IMR-90 (cell line): Measurements from ENCODE around the gene MYCBP2. TPM values are rescaled to one million over a fixed set of nuclear protein-coding genes. Genes with fewer than 3 reads are reported as not detected.

Experiments used
- ATAC-seq: fragments of 200-7000 bp; cut with Tn5 transposase; 2 replicates; pipeline ENCODE4 v1.9.1; 2020; ENCODE audit warnings: low read depth, mild to moderate bottlenecking, moderate library complexity
- BruUV-seq: library from RNA; stranded (reverse); fragments of 400-500 nt; replicated peaks from 2 replicates; lab custom pipeline; 2021; lab: Mats Ljungman, UMichigan
- CTCF ChIA-PET: fragments of 300-600 bp; formaldehyde crosslinking; extraction: SDS; loops from one replicate; lab custom pipeline; 2021; ENCODE audit warnings: antibody characterized with exemption; lab: Yijun Ruan, JAX
- POLR2A ChIA-PET: fragments of 300-600 bp; sonication (Branson Sonifier 250); formaldehyde crosslinking; loops from one replicate; lab custom pipeline; 2022; ENCODE audit warnings: antibody characterized with exemption; ENCODE audit not compliant: unreplicated experiment; lab: Charles Lee
- DNase-seq: peaks from one replicate; pipeline ENCODE4 v3.0.0; 2013
- H2AFZ ChIP-seq: replicated peaks from 2 replicates; pipeline ENCODE3; 2013; ENCODE audit warnings: low read length, mild to moderate bottlenecking; ENCODE audit not compliant: poor library complexity
- H2AK5ac ChIP-seq: 2 replicates; pipeline ENCODE4 v1.6.1; 2013; ENCODE audit warnings: low read depth, low read length, inconsistent platforms
- H2AK9ac ChIP-seq: replicated peaks from 2 replicates; pipeline ENCODE3; 2013; ENCODE audit warnings: mild to moderate bottlenecking, low read depth, low read length, moderate library complexity; ENCODE audit not compliant: poor library complexity
- H2BK120ac ChIP-seq: 2 replicates; pipeline ENCODE4 v1.6.1; 2013; ENCODE audit warnings: low read depth, low read length, inconsistent platforms
- H2BK15ac ChIP-seq: 3 replicates; pipeline ENCODE4 v1.6.1; 2013; ENCODE audit warnings: low read depth, low read length, inconsistent platforms
- H2BK20ac ChIP-seq: 2 replicates; pipeline ENCODE4 v1.6.1; 2013; ENCODE audit warnings: low read depth, mild to moderate bottlenecking, inconsistent platforms, low read length, moderate library complexity
- H2BK5ac ChIP-seq: 2 replicates; pipeline ENCODE4 v1.6.1; 2013; ENCODE audit warnings: mild to moderate bottlenecking, low read depth, low read length, inconsistent platforms; ENCODE audit not compliant: poor library complexity, severe bottlenecking
- H3K14ac ChIP-seq: replicated peaks from 2 replicates; pipeline ENCODE4 v1.6.1; 2013; ENCODE audit warnings: low read depth, low read length, inconsistent platforms
- H3K18ac ChIP-seq: 2 replicates; pipeline ENCODE4 v1.6.1; 2013; ENCODE audit warnings: low read depth, low read length, control low read depth
- H3K23ac ChIP-seq: 2 replicates; pipeline ENCODE4 v1.6.1; 2013; ENCODE audit warnings: low read depth, low read length, inconsistent platforms
- H3K27ac ChIP-seq: 2 replicates; pipeline ENCODE4 v1.5.1; 2013; ENCODE audit warnings: mild to moderate bottlenecking, control low read depth, low read length; ENCODE audit not compliant: insufficient read depth
- H3K27me3 ChIP-seq: 2 replicates; pipeline ENCODE4 v1.6.1; 2013; ENCODE audit warnings: low read length; ENCODE audit not compliant: control insufficient read depth, insufficient read depth
- H3K36me3 ChIP-seq: 2 replicates; pipeline ENCODE4 v1.6.1; 2013; ENCODE audit warnings: low read length, mixed read lengths; ENCODE audit not compliant: control insufficient read depth, insufficient read depth
- H3K4ac ChIP-seq: 2 replicates; pipeline ENCODE4 v1.6.1; 2013; ENCODE audit warnings: low read depth, low read length, inconsistent platforms
- H3K4me1 ChIP-seq: 2 replicates; pipeline ENCODE4 v1.6.1; 2013; ENCODE audit warnings: low read length, mixed read lengths; ENCODE audit not compliant: control insufficient read depth, insufficient read depth
- H3K4me2 ChIP-seq: 2 replicates; pipeline ENCODE4 v1.6.1; 2013; ENCODE audit warnings: low read depth, mild to moderate bottlenecking, control low read depth, low read length, moderate library complexity
- H3K4me3 ChIP-seq: 2 replicates; pipeline ENCODE4 v1.5.1; 2013; ENCODE audit warnings: low read depth, mild to moderate bottlenecking, control low read depth, low read length, moderate library complexity; ENCODE audit not compliant: insufficient read depth
- H3K56ac ChIP-seq: 2 replicates; pipeline ENCODE4 v1.6.1; 2013; ENCODE audit warnings: low read length, inconsistent platforms; ENCODE audit not compliant: insufficient read depth; ENCODE audit errors: extremely low read depth
- H3K79me1 ChIP-seq, 2 experiments: 2 replicates each; pipeline ENCODE4 v1.6.1; 2013; ENCODE audit warnings: low read length in 2 of 2, inconsistent platforms in 1 of 2, low read depth in 1 of 2
- H3K9ac ChIP-seq: 2 replicates; pipeline ENCODE4 v1.6.1; 2013; ENCODE audit warnings: low read depth, low read length, control low read depth
- H3K9me1 ChIP-seq: 2 replicates; pipeline ENCODE4 v1.6.1; 2013; ENCODE audit warnings: low read length, inconsistent platforms; ENCODE audit not compliant: insufficient read depth
- H3K9me3 ChIP-seq: 2 replicates; pipeline ENCODE4 v1.6.1; 2013; ENCODE audit warnings: low read length; ENCODE audit not compliant: control insufficient read depth, insufficient read depth
- H4K20me1 ChIP-seq: 2 replicates; pipeline ENCODE4 v1.6.1; 2013; ENCODE audit warnings: low read length, inconsistent platforms; ENCODE audit not compliant: insufficient read depth
- H4K5ac ChIP-seq: 2 replicates; pipeline ENCODE4 v1.6.1; 2013; ENCODE audit warnings: mild to moderate bottlenecking, low read depth, low read length, control low read depth
- H4K8ac ChIP-seq, 2 experiments: 2 replicates each; pipeline ENCODE4 v1.6.1; 2013; ENCODE audit warnings: low read depth in 2 of 2, low read length in 2 of 2, control low read depth in 1 of 2, inconsistent platforms in 1 of 2
- H4K91ac ChIP-seq: 2 replicates; pipeline ENCODE4 v1.6.1; 2013; ENCODE audit warnings: low read depth, low read length, inconsistent platforms; ENCODE audit not compliant: insufficient read depth
- CEBPB ChIP-seq: IDR thresholded peaks from 2 replicates; pipeline ENCODE4 v1.6.1; 2012; ENCODE audit warnings: low read depth, low read length, improper control_type of control experiment
- CHD1 ChIP-seq: IDR thresholded peaks from 2 replicates; pipeline ENCODE4 v1.6.1; 2012; ENCODE audit warnings: low read depth, low read length, improper control_type of control experiment
- FOS ChIP-seq: fragments of 150-350 bp; IDR thresholded peaks from 2 replicates; pipeline ENCODE4 v1.6.1; 2016; ENCODE audit warnings: low read depth, low read length
- MAFK ChIP-seq: IDR thresholded peaks from 2 replicates; pipeline ENCODE4 v1.6.1; 2012; ENCODE audit warnings: low read depth, low read length, improper control_type of control experiment
- MAZ ChIP-seq: IDR thresholded peaks from 2 replicates; pipeline ENCODE4 v1.6.1; 2012; ENCODE audit warnings: low read depth, mild to moderate bottlenecking, low read length, improper control_type of control experiment, moderate library complexity, borderline replicate concordance
- MXI1 ChIP-seq: IDR thresholded peaks from 2 replicates; pipeline ENCODE4 v1.6.1; 2012; ENCODE audit warnings: low read depth, mild to moderate bottlenecking, low read length, moderate library complexity, borderline replicate concordance
- NFE2L2 ChIP-seq: fragments of 150-350 bp; IDR thresholded peaks from 2 replicates; pipeline ENCODE4 v1.6.1; 2016; ENCODE audit warnings: low read depth, mild to moderate bottlenecking, low read length
- POLR2A ChIP-seq: IDR thresholded peaks from 2 replicates; pipeline ENCODE4 v1.6.1; 2012; ENCODE audit warnings: mild to moderate bottlenecking, low read depth, low read length
- RAD21 ChIP-seq: IDR thresholded peaks from 2 replicates; pipeline ENCODE4 v1.6.1; 2012; ENCODE audit warnings: low read length, improper control_type of control experiment
- RCOR1 ChIP-seq: IDR thresholded peaks from 2 replicates; pipeline ENCODE4 v1.6.1; 2012; ENCODE audit warnings: mild to moderate bottlenecking, low read length, improper control_type of control experiment; ENCODE audit not compliant: insufficient replicate concordance
- SMC3 ChIP-seq: fragments of 150-350 bp; IDR thresholded peaks from 2 replicates; pipeline ENCODE4 v1.6.1; 2016; ENCODE audit warnings: low read depth, mild to moderate bottlenecking, antibody characterized with exemption, low read length, moderate library complexity
- WGBS, 2 experiments: methylation state at CpG; one replicate each; pipeline versions ENCODE4 v1.1.5 to v1.1.7; 2013; ENCODE audit warnings: missing lambda C conversion rate in 2 of 2; ENCODE audit not compliant: insufficient read length in 1 of 2; ENCODE audit errors: extremely low coverage in 2 of 2; 5-methylcytosine and 5-hydroxymethylcytosine counted together
- dilution Hi-C: fragments of 300-500 bp; cut with HindIII; formaldehyde crosslinking; loops from one replicate; pipeline ENCODE4 v1.14.3; 2018; ENCODE audit warnings: low sequenced_read_pairs; ENCODE audit not compliant: unreplicated experiment
- in situ Hi-C: fragments of 300-500 bp; cut with MboI; formaldehyde crosslinking; loops from 3 replicates; pipeline ENCODE4 v1.14.3; 2019; ENCODE audit warnings: low sequenced_read_pairs, inconsistent platforms, mixed read lengths
- intact Hi-C: fragments of 100-400 bp; cut with micrococcal nuclease; formaldehyde crosslinking; loops from 2 replicates; pipeline ENCODE4 v1.10.0; 2022
- polyA plus RNA-seq, 3 experiments: library from polyadenylated mRNA; depleted of rRNA; stranded (reverse); fragments of >200 nt; gene quantifications; 2 replicates each; pipeline ENCODE4 v1.2.3, GENCODE V29; 2012; ENCODE audit warnings: low replicate concordance in 1 of 3
- total RNA-seq: library from RNA; depleted of rRNA; stranded (reverse); fragments of >200 nt; gene quantifications from 2 replicates; pipeline ENCODE4 v1.2.3, GENCODE V29; 2012
- TF ChIP-seq, protein P1 (sequence below): fragments of 150-350 bp; IDR thresholded peaks from 2 replicates; pipeline ENCODE4 v1.6.1; 2017; ENCODE audit warnings: mild to moderate bottlenecking, antibody characterized with exemption, low read length, low read depth
- TF ChIP-seq, protein P2 (sequence below): fragments of 150-350 bp; IDR thresholded peaks from 2 replicates; pipeline ENCODE4 v1.6.1; 2016; ENCODE audit warnings: low read depth, mild to moderate bottlenecking, low read length, moderate library complexity, borderline replicate concordance

MYCBP2 gene
- total and polyA plus RNA-seq, 2 of the 4 experiments (the other 2 are of a cell fraction) = 20.1 to 43.2 TPM

DNA sequence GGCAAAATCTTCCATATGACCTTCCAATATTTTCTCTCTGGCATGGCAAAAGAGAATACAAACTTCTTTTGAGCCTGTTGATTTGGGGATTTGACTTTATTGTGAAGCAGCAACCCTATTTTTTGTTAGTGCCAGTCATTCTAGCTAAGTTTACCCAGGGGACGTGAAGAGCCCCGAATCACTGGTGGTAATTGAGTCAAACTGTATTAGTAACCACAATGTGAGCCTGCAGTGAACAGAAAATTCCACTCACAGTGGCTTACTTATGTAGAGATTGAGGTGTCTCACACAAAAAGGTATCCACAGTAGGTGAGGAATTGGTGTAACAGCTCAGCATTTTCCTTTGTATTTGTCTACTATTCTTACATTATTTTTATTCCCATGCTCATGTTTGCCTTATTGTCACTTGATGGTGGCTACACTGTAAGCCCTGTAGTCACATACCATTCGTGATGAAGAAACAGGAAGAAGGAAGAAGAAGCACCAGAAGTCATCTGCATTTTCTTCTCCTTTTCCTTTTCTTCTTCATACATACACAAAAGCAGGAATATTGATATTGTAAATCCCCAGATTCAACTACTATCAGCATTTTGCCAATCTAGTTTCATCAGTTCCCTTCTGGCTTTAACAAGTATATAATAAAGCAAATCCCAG, 33.3 kb upstream of the MYCBP2 start:
- dilution Hi-C loops (no loop called here), in situ Hi-C loops (no loop called here), intact Hi-C loops (no loop called here)
- no peak overlapping the region for H3K23ac ChIP-seq
- H3K9me1 ChIP-seq = no peaks in the 10 kb centered on the region
- H3K27me3 ChIP-seq = peaks cover 10% of the 10 kb centered on the region
- no peak for DNase-seq
- H3K4me3 ChIP-seq = no peak overlapping the region
- no peaks in the 10 kb centered on the region for H3K4me1 ChIP-seq
- no peak for ATAC-seq
- H3K27ac ChIP-seq = no peak overlapping the region
- H2AFZ ChIP-seq = no peak overlapping the region
- H3K14ac ChIP-seq = no peak overlapping the region
- H3K79me1 ChIP-seq = no peaks in the 10 kb centered on the region
- no peak overlapping the region for H3K18ac ChIP-seq
- H3K9ac ChIP-seq = no peak overlapping the region
- no peak overlapping the region for H2AK9ac ChIP-seq
- H3K9me3 ChIP-seq = no peaks in the 10 kb centered on the region
- H4K5ac ChIP-seq = no peak overlapping the region
- H3K4me2 ChIP-seq = no peak overlapping the region
- H3K36me3 ChIP-seq = no peaks in the 10 kb centered on the region
- no CpG with 5 or more reads among the region's 3 CpGs for WGBS, 2 experiments
- H2BK15ac ChIP-seq = no peak overlapping the region
- no peaks in the 10 kb centered on the region for H4K20me1 ChIP-seq
- no peak overlapping the region for H2BK20ac ChIP-seq
- H4K91ac ChIP-seq = no peak overlapping the region
- no peak overlapping the region for H2BK120ac ChIP-seq
- CTCF ChIA-PET = no interaction called here
- no TSS peak for BruUV-seq
- TF ChIP-seq CHD1 (no peak), MAZ (no peak), SMC3 (no peak), MXI1 (no peak), RCOR1 (no peak), MAFK (no peak), POLR2A (no peak), RAD21 (no peak), CEBPB (no peak), NFE2L2 (no peak), FOS (no peak)
- TF ChIP-seq, protein P1, sequence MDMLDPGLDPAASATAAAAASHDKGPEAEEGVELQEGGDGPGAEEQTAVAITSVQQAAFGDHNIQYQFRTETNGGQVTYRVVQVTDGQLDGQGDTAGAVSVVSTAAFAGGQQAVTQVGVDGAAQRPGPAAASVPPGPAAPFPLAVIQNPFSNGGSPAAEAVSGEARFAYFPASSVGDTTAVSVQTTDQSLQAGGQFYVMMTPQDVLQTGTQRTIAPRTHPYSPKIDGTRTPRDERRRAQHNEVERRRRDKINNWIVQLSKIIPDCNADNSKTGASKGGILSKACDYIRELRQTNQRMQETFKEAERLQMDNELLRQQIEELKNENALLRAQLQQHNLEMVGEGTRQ = no peak
- TF ChIP-seq, protein P2, sequence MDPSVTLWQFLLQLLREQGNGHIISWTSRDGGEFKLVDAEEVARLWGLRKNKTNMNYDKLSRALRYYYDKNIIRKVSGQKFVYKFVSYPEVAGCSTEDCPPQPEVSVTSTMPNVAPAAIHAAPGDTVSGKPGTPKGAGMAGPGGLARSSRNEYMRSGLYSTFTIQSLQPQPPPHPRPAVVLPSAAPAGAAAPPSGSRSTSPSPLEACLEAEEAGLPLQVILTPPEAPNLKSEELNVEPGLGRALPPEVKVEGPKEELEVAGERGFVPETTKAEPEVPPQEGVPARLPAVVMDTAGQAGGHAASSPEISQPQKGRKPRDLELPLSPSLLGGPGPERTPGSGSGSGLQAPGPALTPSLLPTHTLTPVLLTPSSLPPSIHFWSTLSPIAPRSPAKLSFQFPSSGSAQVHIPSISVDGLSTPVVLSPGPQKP = no peak
- H2AK5ac ChIP-seq = no peak overlapping the region
- no peak overlapping the region for H3K56ac ChIP-seq
- no peak overlapping the region for H4K8ac ChIP-seq
- H2BK5ac ChIP-seq = no peak overlapping the region
- no peak overlapping the region for H3K4ac ChIP-seq
- POLR2A ChIA-PET = no interaction called here
